ENCODE results near the gene ACTL6B.

The ACTL6B gene

GRCh38 chr7:100681491-100682227 lies 25.4 kb upstream of the ACTL6B start:
- in situ Hi-C loops (cut with HindIII; ENCODE audit: low pct_ligation_motif_present, low sequenced_read_pairs) = no loop called here
- no peak overlapping the region for H3K27ac ChIP-seq

GRCh38 chr7:100680576-100681271 lies 24.5 kb upstream of the ACTL6B start:
- DNase-seq = no peak
- Histone ChIP-seq H3K36me3 (replicated peaks) (peaks cover 76% of the 10 kb centered on the region), H3K4me3 (ENCODE audit: low read depth, low read length) (no peak overlapping the region), H3K27me3 (replicated peaks) (no peaks in the 10 kb centered on the region), H3K27ac (no peak overlapping the region)
- in situ Hi-C loops (cut with HindIII; ENCODE audit: low pct_ligation_motif_present, low sequenced_read_pairs) = no loop called here
- TF ChIP-seq CTCF (IDR thresholded peaks at IDR 0.05; ENCODE audit: low read depth, low read length, missing control alignments) = no peak

More at GRCh38 chr7:100681491-100682227, 25.4 kb upstream of the ACTL6B start:
- TF ChIP-seq CTCF (IDR thresholded peaks at IDR 0.05; ENCODE audit: low read depth, low read length, missing control alignments) = no peak
- Histone ChIP-seq H3K4me3 (ENCODE audit: low read depth, low read length) (no peak overlapping the region), H3K36me3 (replicated peaks) (peaks cover 80% of the 10 kb centered on the region), H3K27me3 (replicated peaks) (no peaks in the 10 kb centered on the region)
- DNase-seq = no peak

- H3K27me3 ChIP-seq (replicated peaks) = no peaks in the 10 kb centered on the region
- in situ Hi-C loops (cut with HindIII; ENCODE audit: low pct_ligation_motif_present, low sequenced_read_pairs) = no loop called here
- no peak for DNase-seq
- no peak overlapping the region for H3K27ac ChIP-seq
- TF ChIP-seq CTCF (IDR thresholded peaks at IDR 0.05; ENCODE audit: low read depth, low read length, missing control alignments) = no peak
- H3K36me3 ChIP-seq (replicated peaks) = peaks cover 69% of the 10 kb centered on the region
- H3K4me3 ChIP-seq (ENCODE audit: low read depth, low read length) = no peak overlapping the region
Observed at GRCh38 chr7:100679927-100680575, 23.8 kb upstream of the ACTL6B start.

GRCh38 chr7:100679129-100679926 lies 23.1 kb upstream of the ACTL6B start:
- no peak overlapping the region for H3K27ac ChIP-seq
- in situ Hi-C loops (cut with HindIII; ENCODE audit: low pct_ligation_motif_present, low sequenced_read_pairs) = no loop called here
- peaks cover 63% of the 10 kb centered on the region for H3K36me3 ChIP-seq (replicated peaks)
- H3K4me3 ChIP-seq (ENCODE audit: low read depth, low read length) = no peak overlapping the region
- H3K27me3 ChIP-seq (replicated peaks) = no peaks in the 10 kb centered on the region
- no peak for TF ChIP-seq CTCF (IDR thresholded peaks at IDR 0.05; ENCODE audit: low read depth, low read length, missing control alignments)
- no peak for DNase-seq

- DNase-seq = no peak
- in situ Hi-C loops (cut with HindIII; ENCODE audit: low pct_ligation_motif_present, low sequenced_read_pairs) = no loop called here
- H3K27ac ChIP-seq = no peak overlapping the region
- H3K27me3 ChIP-seq (replicated peaks) = no peaks in the 10 kb centered on the region
- no peak for TF ChIP-seq CTCF (IDR thresholded peaks at IDR 0.05; ENCODE audit: low read depth, low read length, missing control alignments)
- H3K4me3 ChIP-seq (ENCODE audit: low read depth, low read length) = no peak overlapping the region
- peaks cover 54% of the 10 kb centered on the region for H3K36me3 ChIP-seq (replicated peaks)
Observed at GRCh38 chr7:100678291-100678984, 22.2 kb upstream of the ACTL6B start.

Data from brain microvascular endothelial cell (primary cell).